GM23338 (cell line): ENCODE measurements around the gene NR3C1. TPM values are rescaled to one million over a fixed set of nuclear protein-coding genes. Genes with fewer than 3 reads are reported as not detected.

ENCODE experiments used
- CREB1 ChIP-seq: fragments of 250-450 bp; sonication (Bioruptor Pico); IDR thresholded peaks from 2 replicates; pipeline ENCODE4 v1.5.0; 2020; ENCODE audit warnings: low read depth, mild to moderate bottlenecking, moderate library complexity
- EZH2 ChIP-seq: fragments of 200-600 bp; sonication (generic); IDR thresholded peaks from one replicate; pipeline ENCODE4 v1.8.0; 2017; ENCODE audit warnings: antibody characterized with exemption, mild to moderate bottlenecking, low read depth; ENCODE audit not compliant: unreplicated experiment
- EZH2phosphoT487 ChIP-seq: fragments of 200-600 bp; sonication (generic); IDR thresholded peaks from one replicate; pipeline ENCODE4 v1.8.1; 2018; ENCODE audit warnings: antibody characterized with exemption; ENCODE audit not compliant: unreplicated experiment
- POLR2AphosphoS5 ChIP-seq: IDR thresholded peaks from 2 replicates; pipeline ENCODE4 v1.6.1; 2016; ENCODE audit warnings: antibody characterized with exemption, low read depth
- STAT1 ChIP-seq: IDR thresholded peaks from one replicate; pipeline ENCODE4 v1.6.1; 2016; ENCODE audit warnings: antibody characterized with exemption; ENCODE audit not compliant: unreplicated experiment
- ZNF114 ChIP-seq: fragments of 250-450 bp; sonication (Bioruptor Pico); IDR thresholded peaks from 2 replicates; pipeline ENCODE4 v1.5.0; 2020; ENCODE audit warnings: mild to moderate bottlenecking, moderate library complexity
- polyA plus RNA-seq: library from polyadenylated mRNA; unstranded; fragments of >200 nt; fragmentation: Nextera tagmentation; extraction: Ambion mirVana; gene quantifications from 2 replicates; pipeline ENCODE4 v1.2.1, GENCODE V29; 2016
- total RNA-seq: library from RNA; depleted of rRNA; stranded (reverse); fragments of >200 nt; shearing (Covaris generic); gene quantifications from 2 replicates; pipeline ENCODE4 v1.2.3, GENCODE V29; 2014
- TF ChIP-seq, protein P1 (sequence below): fragments of 250-450 bp; sonication (Bioruptor Pico); IDR thresholded peaks from 2 replicates; pipeline ENCODE4 v1.5.0; 2020; ENCODE audit warnings: mild to moderate bottlenecking, moderate library complexity
- TF ChIP-seq, protein P2 (sequence below): IDR thresholded peaks from one replicate; pipeline ENCODE4 v1.6.1; 2018; ENCODE audit warnings: antibody characterized with exemption; ENCODE audit not compliant: unreplicated experiment
- TF ChIP-seq, protein P3 (sequence below): IDR thresholded peaks from 2 replicates; pipeline ENCODE4 v1.6.1; 2016; ENCODE audit warnings: antibody characterized with exemption

The NR3C1 gene
- total and polyA plus RNA-seq, 2 experiments from 2014 or later = 1.2 to 4.6 TPM

DNA sequence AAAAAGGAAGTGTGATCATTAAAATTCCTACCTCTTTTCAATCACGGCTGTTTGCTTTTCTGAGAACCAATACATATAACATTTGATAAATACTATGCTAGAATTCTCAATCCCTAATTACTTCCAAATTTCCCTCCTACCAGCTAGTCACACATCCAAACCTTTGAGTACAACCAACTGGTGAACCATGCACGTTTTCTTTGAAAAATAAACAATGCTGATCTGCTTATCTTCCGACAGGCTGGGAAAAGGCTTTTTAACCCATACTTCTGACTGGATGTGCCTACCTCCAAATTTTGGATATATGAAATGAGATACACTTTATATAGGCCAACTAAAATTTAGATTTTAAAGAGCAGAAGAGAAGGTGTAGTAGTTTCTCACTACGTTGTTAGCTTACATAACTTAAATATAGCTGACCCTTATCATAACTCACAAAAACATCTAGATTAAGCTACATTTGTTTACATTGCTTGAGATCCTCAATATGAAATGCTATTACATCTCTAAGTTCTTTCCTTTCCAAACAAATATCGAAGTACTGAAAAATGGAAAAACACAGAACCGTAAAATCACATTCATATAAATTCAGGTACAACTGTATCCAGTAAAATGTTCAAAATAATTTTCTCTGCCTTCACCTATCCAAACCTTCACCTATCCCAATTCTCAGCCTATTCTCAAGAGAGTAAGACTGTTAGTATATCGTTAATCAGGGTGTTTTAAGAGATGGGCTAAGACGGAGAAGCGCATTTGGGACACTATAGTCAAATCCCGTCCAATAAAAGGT, 2.1 kb downstream of the NR3C1 start (continued):
- TF ChIP-seq, protein P1, sequence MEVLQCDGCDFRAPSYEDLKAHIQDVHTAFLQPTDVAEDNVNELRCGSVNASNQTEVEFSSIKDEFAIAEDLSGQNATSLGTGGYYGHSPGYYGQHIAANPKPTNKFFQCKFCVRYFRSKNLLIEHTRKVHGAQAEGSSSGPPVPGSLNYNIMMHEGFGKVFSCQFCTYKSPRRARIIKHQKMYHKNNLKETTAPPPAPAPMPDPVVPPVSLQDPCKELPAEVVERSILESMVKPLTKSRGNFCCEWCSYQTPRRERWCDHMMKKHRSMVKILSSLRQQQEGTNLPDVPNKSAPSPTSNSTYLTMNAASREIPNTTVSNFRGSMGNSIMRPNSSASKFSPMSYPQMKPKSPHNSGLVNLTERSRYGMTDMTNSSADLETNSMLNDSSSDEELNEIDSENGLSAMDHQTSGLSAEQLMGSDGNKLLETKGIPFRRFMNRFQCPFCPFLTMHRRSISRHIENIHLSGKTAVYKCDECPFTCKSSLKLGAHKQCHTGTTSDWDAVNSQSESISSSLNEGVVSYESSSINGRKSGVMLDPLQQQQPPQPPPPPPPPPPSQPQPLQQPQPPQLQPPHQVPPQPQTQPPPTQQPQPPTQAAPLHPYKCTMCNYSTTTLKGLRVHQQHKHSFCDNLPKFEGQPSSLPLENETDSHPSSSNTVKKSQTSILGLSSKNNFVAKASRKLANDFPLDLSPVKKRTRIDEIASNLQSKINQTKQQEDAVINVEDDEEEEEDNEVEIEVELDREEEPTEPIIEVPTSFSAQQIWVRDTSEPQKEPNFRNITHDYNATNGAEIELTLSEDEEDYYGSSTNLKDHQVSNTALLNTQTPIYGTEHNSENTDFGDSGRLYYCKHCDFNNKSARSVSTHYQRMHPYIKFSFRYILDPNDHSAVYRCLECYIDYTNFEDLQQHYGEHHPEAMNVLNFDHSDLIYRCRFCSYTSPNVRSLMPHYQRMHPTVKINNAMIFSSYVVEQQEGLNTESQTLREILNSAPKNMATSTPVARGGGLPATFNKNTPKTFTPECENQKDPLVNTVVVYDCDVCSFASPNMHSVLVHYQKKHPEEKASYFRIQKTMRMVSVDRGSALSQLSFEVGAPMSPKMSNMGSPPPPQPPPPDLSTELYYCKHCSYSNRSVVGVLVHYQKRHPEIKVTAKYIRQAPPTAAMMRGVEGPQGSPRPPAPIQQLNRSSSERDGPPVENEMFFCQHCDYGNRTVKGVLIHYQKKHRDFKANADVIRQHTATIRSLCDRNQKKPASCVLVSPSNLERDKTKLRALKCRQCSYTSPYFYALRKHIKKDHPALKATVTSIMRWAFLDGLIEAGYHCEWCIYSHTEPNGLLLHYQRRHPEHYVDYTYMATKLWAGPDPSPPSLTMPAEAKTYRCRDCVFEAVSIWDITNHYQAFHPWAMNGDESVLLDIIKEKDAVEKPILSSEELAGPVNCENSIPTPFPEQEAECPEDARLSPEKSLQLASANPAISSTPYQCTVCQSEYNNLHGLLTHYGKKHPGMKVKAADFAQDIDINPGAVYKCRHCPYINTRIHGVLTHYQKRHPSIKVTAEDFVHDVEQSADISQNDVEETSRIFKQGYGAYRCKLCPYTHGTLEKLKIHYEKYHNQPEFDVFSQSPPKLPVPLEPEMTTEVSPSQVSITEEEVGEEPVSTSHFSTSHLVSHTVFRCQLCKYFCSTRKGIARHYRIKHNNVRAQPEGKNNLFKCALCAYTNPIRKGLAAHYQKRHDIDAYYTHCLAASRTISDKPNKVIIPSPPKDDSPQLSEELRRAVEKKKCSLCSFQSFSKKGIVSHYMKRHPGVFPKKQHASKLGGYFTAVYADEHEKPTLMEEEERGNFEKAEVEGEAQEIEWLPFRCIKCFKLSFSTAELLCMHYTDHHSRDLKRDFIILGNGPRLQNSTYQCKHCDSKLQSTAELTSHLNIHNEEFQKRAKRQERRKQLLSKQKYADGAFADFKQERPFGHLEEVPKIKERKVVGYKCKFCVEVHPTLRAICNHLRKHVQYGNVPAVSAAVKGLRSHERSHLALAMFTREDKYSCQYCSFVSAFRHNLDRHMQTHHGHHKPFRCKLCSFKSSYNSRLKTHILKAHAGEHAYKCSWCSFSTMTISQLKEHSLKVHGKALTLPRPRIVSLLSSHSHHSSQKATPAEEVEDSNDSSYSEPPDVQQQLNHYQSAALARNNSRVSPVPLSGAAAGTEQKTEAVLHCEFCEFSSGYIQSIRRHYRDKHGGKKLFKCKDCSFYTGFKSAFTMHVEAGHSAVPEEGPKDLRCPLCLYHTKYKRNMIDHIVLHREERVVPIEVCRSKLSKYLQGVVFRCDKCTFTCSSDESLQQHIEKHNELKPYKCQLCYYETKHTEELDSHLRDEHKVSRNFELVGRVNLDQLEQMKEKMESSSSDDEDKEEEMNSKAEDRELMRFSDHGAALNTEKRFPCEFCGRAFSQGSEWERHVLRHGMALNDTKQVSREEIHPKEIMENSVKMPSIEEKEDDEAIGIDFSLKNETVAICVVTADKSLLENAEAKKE (CRISPR knock-in tag) = no peak
- no peak for TF ChIP-seq EZH2
- TF ChIP-seq, protein P2, sequence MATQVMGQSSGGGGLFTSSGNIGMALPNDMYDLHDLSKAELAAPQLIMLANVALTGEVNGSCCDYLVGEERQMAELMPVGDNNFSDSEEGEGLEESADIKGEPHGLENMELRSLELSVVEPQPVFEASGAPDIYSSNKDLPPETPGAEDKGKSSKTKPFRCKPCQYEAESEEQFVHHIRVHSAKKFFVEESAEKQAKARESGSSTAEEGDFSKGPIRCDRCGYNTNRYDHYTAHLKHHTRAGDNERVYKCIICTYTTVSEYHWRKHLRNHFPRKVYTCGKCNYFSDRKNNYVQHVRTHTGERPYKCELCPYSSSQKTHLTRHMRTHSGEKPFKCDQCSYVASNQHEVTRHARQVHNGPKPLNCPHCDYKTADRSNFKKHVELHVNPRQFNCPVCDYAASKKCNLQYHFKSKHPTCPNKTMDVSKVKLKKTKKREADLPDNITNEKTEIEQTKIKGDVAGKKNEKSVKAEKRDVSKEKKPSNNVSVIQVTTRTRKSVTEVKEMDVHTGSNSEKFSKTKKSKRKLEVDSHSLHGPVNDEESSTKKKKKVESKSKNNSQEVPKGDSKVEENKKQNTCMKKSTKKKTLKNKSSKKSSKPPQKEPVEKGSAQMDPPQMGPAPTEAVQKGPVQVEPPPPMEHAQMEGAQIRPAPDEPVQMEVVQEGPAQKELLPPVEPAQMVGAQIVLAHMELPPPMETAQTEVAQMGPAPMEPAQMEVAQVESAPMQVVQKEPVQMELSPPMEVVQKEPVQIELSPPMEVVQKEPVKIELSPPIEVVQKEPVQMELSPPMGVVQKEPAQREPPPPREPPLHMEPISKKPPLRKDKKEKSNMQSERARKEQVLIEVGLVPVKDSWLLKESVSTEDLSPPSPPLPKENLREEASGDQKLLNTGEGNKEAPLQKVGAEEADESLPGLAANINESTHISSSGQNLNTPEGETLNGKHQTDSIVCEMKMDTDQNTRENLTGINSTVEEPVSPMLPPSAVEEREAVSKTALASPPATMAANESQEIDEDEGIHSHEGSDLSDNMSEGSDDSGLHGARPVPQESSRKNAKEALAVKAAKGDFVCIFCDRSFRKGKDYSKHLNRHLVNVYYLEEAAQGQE = no peak
- no peak for TF ChIP-seq EZH2phosphoT487
- no peak for TF ChIP-seq POLR2AphosphoS5
- TF ChIP-seq, protein P3, sequence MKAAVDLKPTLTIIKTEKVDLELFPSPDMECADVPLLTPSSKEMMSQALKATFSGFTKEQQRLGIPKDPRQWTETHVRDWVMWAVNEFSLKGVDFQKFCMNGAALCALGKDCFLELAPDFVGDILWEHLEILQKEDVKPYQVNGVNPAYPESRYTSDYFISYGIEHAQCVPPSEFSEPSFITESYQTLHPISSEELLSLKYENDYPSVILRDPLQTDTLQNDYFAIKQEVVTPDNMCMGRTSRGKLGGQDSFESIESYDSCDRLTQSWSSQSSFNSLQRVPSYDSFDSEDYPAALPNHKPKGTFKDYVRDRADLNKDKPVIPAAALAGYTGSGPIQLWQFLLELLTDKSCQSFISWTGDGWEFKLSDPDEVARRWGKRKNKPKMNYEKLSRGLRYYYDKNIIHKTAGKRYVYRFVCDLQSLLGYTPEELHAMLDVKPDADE = no peak
- TF ChIP-seq ZNF114 = no peak
- no peak for TF ChIP-seq STAT1
- TF ChIP-seq CREB1 = no peak
